SJCRH30 (cell line): ENCODE results near the gene RAB26. TPM values are rescaled to one million over a fixed set of nuclear protein-coding genes. Genes with fewer than 3 reads are reported as not detected.

Experiments
- DNase-seq, 2 experiments: peaks; one replicate each; pipeline ENCODE4 v3.0.0-alpha.2; 2015 to 2020
- H3K27ac ChIP-seq: fragments of 250-450 bp; sonication (Bioruptor Pico); 2 replicates; pipeline ENCODE4 v1.5.1; 2020; ENCODE audit warnings: mild to moderate bottlenecking, moderate library complexity
- H3K27me3 ChIP-seq: fragments of 250-450 bp; sonication (Bioruptor Pico); 2 replicates; pipeline ENCODE4 v1.5.1; 2020; ENCODE audit warnings: mild to moderate bottlenecking, moderate library complexity
- H3K36me3 ChIP-seq: fragments of 250-450 bp; sonication (Bioruptor Pico); 2 replicates; pipeline ENCODE4 v1.5.1; 2020; ENCODE audit warnings: mild to moderate bottlenecking, moderate library complexity
- H3K4me1 ChIP-seq: fragments of 250-450 bp; sonication (Bioruptor Pico); 2 replicates; pipeline ENCODE4 v1.5.1; 2020; ENCODE audit warnings: mild to moderate bottlenecking, moderate library complexity
- H3K4me3 ChIP-seq: fragments of 250-450 bp; sonication (Bioruptor Pico); 2 replicates; pipeline ENCODE4 v1.5.1; 2020; ENCODE audit warnings: mild to moderate bottlenecking, moderate library complexity
- H3K9me3 ChIP-seq: fragments of 250-450 bp; sonication (Bioruptor Pico); replicated peaks from 2 replicates; pipeline ENCODE4 v1.5.1; 2020; ENCODE audit warnings: mild to moderate bottlenecking, moderate library complexity
- total RNA-seq: library from RNA; depleted of rRNA; stranded (reverse); fragments of >200 nt; shearing (Covaris generic); gene quantifications from 2 replicates; pipeline ENCODE4 v1.2.3, GENCODE V29; 2014

The RAB26 gene
- total RNA-seq, 1 experiment from 2014 or later, result 1.0 TPM

- H3K4me1 ChIP-seq, result peaks cover 21% of the 10 kb centered on the region
Observed at GRCh38 chr16:2147378-2147777, 1.0 kb upstream of the RAB26 start.

GRCh38 chr16:2148714-2149629, 547 bp downstream of the RAB26 start:
- no peak overlapping the region for H3K27ac ChIP-seq
- no peaks in the 10 kb centered on the region for H3K27me3 ChIP-seq
- peak; percentile 23 to 41 for DNase-seq
- no peaks in the 10 kb centered on the region for H3K9me3 ChIP-seq
- H3K4me3 ChIP-seq, result peak overlapping the region; percentile 62
- peaks cover 29% of the 10 kb centered on the region for H3K4me1 ChIP-seq
- H3K36me3 ChIP-seq, result peaks cover 6% of the 10 kb centered on the region

More at GRCh38 chr16:2147378-2147777, 1.0 kb upstream of the RAB26 start:
- Histone ChIP-seq H3K9me3 (no peaks in the 10 kb centered on the region), H3K36me3 (no peaks in the 10 kb centered on the region), H3K4me3 (no peak overlapping the region), H3K27me3 (peaks cover 4% of the 10 kb centered on the region; the same call in 1 of the 2 replicates), H3K27ac (no peak overlapping the region)
- no peak for DNase-seq

GRCh38 chr16:2149630-2150417, 1.4 kb downstream of the RAB26 start:
- peaks cover 31% of the 10 kb centered on the region for H3K4me1 ChIP-seq
- H3K4me3 ChIP-seq, result peak overlapping the region; percentile 62
- H3K27ac ChIP-seq, result no peak overlapping the region
- DNase-seq, result peak in 1 of 2 experiments; percentile 22
- no peaks in the 10 kb centered on the region for H3K27me3 ChIP-seq
- no peaks in the 10 kb centered on the region for H3K9me3 ChIP-seq
- H3K36me3 ChIP-seq, result peaks cover 10% of the 10 kb centered on the region

DNA sequence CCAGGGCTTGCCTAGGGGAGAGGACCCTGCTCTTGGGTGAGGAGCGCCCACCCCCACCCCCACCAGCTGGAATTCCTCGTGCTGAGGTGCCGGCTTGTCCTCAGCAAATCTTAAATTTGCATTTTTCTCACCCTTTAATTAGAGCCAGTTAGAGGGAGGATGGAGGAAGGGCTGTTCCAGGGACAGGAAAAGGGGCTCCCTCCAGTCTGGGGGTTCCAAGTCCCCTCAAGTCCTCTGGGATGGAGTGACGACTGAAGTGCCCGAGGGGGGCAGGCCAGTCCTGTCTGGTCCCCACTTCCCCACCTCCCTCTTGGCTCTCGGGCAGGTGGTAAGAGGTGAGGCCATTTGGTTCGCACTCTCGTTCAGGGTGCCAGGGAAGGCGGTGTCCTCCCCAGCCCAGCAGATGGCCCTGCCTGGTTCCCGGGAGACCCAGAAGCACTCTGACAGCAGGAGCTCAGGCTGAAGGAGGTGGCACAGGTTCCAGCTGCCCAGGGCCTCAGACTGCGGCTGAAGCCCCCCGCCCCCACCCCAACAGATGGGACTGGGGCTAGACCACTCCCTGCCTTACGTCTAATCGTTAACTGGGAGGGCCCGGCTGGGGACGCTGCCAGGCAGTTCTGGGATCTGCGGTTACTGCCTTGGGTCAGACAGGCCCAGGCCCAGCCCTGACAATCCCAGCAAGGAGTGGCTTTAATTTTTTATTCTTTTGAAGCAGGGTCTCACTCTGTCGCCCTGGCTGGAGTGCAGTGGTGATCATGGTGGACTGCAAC, 2.2 kb downstream of the RAB26 start:
- peak; percentile 47 to 57 for DNase-seq
- no peak overlapping the region for H3K27ac ChIP-seq
- H3K27me3 ChIP-seq, result no peaks in the 10 kb centered on the region
- H3K4me3 ChIP-seq, result no peak overlapping the region
- H3K36me3 ChIP-seq, result peaks cover 10% of the 10 kb centered on the region
- H3K4me1 ChIP-seq, result peaks cover 31% of the 10 kb centered on the region
- H3K9me3 ChIP-seq, result no peaks in the 10 kb centered on the region

DNA sequence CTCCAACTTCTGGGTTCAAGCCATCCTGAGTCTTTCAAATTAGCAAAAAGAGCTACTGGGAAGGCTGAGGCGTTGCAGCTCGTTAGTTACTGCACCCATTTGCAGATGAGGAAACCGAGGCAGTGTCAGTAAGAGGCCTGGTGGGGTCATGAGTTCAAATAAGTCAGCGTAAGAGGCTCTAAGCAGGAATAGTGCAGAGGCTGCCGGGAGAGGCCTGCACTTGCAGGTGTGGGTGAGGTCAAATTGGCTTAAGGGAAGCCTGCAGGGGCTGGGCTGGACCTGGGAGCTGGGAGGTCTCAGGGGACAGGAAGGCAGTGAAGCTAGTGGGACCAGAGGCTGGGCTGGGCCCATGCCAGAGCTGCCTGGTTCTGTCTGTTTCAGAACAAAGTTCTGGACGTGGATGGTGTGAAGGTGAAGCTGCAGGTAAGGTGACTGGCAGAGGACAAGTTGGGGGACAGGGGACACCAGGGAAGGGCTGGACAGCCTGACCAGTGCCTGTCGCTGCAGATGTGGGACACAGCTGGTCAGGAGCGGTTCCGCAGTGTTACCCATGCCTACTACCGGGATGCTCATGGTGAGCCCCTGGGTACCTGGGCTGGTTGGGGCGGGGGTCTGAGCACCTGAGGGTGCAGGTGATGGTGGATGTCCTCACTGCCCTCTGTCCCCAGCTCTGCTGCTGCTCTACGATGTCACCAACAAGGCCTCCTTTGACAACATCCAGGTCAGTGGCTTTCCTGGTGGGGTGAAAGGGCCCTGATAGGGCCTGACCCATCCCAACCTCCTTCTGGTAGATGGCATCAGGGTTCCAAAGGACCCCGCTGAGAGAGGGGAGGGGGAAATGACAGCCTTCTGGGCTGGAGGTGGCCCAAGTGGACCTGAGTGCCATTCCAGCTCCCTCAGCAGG, 3.0 kb downstream of the RAB26 start:
- no peaks in the 10 kb centered on the region for H3K27me3 ChIP-seq
- DNase-seq, result no peak
- peaks cover 31% of the 10 kb centered on the region for H3K4me1 ChIP-seq
- no peaks in the 10 kb centered on the region for H3K9me3 ChIP-seq
- H3K36me3 ChIP-seq, result peaks cover 10% of the 10 kb centered on the region
- H3K4me3 ChIP-seq, result no peak overlapping the region
- no peak overlapping the region for H3K27ac ChIP-seq

- H3K9me3 ChIP-seq, result no peaks in the 10 kb centered on the region
- H3K4me1 ChIP-seq, result peaks cover 24% of the 10 kb centered on the region
- no peaks in the 10 kb centered on the region for H3K27me3 ChIP-seq
- H3K4me3 ChIP-seq, result peak overlapping the region; percentile 85
- peaks cover 10% of the 10 kb centered on the region for H3K36me3 ChIP-seq
- DNase-seq, result no peak
- no peak overlapping the region for H3K27ac ChIP-seq
Observed at GRCh38 chr16:2152695-2153506, 4.5 kb downstream of the RAB26 start.

- H3K36me3 ChIP-seq, result peaks cover 10% of the 10 kb centered on the region
- peaks cover 21% of the 10 kb centered on the region for H3K4me1 ChIP-seq
- DNase-seq, result peak in 1 of 2 experiments; percentile 37
Observed at GRCh38 chr16:2154533-2155090, 6.2 kb downstream of the RAB26 start.

GRCh38 chr16:2155091-2155950, 6.9 kb downstream of the RAB26 start, which contains the start of gene TRAF7:
TSS of gene TRAF7 (plus strand) at chr16:2155782. CDS start at chr16:2163921, 8,139 bp downstream.
- DNase-seq, result peak; percentile 99 to 100
- H3K27me3 ChIP-seq, result no peaks in the 10 kb centered on the region
- peaks cover 10% of the 10 kb centered on the region for H3K36me3 ChIP-seq
- H3K9me3 ChIP-seq, result no peaks in the 10 kb centered on the region
- H3K27ac ChIP-seq, result peak within 1 kb of the TSS; percentile 67
- peak within 1 kb of the TSS; percentile 96 for H3K4me3 ChIP-seq
- H3K4me1 ChIP-seq, result peaks cover 21% of the 10 kb centered on the region

More at GRCh38 chr16:2154533-2155090, 6.2 kb downstream of the RAB26 start:
- no peaks in the 10 kb centered on the region for H3K27me3 ChIP-seq
- H3K27ac ChIP-seq, result peak overlapping the region; percentile 67
- H3K9me3 ChIP-seq, result no peaks in the 10 kb centered on the region
- H3K4me3 ChIP-seq, result peak overlapping the region; percentile 85

DNA sequence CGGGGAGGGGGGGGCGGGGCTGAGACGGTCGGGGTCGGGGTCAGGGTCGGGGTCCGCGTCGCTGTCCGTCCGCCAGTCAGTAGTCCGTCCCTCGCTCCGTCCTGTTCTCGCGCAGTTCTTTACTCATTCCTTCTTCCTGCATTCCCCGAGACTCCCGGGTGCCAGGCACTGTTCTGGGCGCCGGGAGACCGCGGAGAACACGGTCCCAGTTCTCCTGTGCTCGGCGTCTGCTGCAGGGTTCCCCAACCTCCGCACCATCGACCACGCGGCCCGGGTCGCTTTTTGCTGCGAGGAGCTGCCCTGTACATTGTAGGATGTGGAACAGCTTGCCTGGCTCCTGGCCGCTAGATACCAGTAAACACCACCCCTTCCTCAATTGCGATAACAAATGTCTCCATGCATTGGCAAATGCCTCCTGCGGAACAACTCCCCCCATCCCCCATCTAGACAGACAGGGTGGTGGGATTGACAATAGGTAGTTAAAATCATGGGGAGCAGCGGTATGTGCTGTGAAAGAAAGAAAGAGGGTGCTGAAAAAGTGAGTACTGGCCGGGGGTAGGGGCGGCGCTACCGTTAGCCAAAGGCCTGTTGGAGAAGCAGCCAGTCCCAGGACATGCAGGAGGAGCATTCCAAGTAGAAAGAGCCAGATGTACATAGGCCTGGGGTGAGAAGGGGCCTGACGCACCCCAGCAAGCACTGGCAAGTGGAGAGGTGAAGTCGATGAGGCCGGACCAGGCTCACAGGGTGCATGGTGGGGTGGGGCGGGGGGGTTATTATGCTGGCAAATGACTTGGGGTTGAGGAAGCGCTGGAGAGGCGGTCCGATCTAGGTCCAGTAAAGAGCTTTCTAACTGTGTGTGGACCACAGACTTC, 7.8 kb downstream of the RAB26 start:
- H3K9me3 ChIP-seq, result no peaks in the 10 kb centered on the region
- H3K4me3 ChIP-seq, result peak overlapping the region; percentile 96
- no peaks in the 10 kb centered on the region for H3K27me3 ChIP-seq
- H3K36me3 ChIP-seq, result peaks cover 10% of the 10 kb centered on the region
- peak overlapping the region; percentile 44; the same call in 1 of the 2 replicates for H3K27ac ChIP-seq
- DNase-seq, result no peak
- H3K4me1 ChIP-seq, result peaks cover 16% of the 10 kb centered on the region

GRCh38 chr16:2156849-2157224, 8.4 kb downstream of the RAB26 start:
- peak overlapping the region; percentile 96 for H3K4me3 ChIP-seq
- peaks cover 14% of the 10 kb centered on the region for H3K4me1 ChIP-seq
- peaks cover 10% of the 10 kb centered on the region for H3K36me3 ChIP-seq
- DNase-seq, result no peak
- H3K9me3 ChIP-seq, result no peaks in the 10 kb centered on the region
- H3K27ac ChIP-seq, result no peak overlapping the region
- no peaks in the 10 kb centered on the region for H3K27me3 ChIP-seq
